ENCODE data around the gene TOB1.
"Not testable (repeated sequence)": the region's sequence is repeated elsewhere in the genome, so short reads cannot be mapped to it uniquely, and the experiment has no call there.

The TOB1 gene

GRCh38 chr17:50879086-50879485, 12.9 kb upstream of the TOB1 start:
- no peak for DNase-seq (ENCODE audit: low read depth)
- no peak overlapping the region for H3K4me3 ChIP-seq (ENCODE audit: low read depth, low read length)
- TF ChIP-seq, protein P1, sequence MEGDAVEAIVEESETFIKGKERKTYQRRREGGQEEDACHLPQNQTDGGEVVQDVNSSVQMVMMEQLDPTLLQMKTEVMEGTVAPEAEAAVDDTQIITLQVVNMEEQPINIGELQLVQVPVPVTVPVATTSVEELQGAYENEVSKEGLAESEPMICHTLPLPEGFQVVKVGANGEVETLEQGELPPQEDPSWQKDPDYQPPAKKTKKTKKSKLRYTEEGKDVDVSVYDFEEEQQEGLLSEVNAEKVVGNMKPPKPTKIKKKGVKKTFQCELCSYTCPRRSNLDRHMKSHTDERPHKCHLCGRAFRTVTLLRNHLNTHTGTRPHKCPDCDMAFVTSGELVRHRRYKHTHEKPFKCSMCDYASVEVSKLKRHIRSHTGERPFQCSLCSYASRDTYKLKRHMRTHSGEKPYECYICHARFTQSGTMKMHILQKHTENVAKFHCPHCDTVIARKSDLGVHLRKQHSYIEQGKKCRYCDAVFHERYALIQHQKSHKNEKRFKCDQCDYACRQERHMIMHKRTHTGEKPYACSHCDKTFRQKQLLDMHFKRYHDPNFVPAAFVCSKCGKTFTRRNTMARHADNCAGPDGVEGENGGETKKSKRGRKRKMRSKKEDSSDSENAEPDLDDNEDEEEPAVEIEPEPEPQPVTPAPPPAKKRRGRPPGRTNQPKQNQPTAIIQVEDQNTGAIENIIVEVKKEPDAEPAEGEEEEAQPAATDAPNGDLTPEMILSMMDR (IDR thresholded peaks at IDR 0.05; ENCODE audit: control insufficient read depth, extremely low read depth, insufficient read depth): no peak

- H3K4me3 ChIP-seq (ENCODE audit: low read depth, low read length): no peak overlapping the region
- TF ChIP-seq, protein P1 (IDR thresholded peaks at IDR 0.05; ENCODE audit: control insufficient read depth, extremely low read depth, insufficient read depth): no peak
- DNase-seq (ENCODE audit: low read depth): no peak
Observed at GRCh38 chr17:50877838-50878237, 11.7 kb upstream of the TOB1 start.

DNA sequence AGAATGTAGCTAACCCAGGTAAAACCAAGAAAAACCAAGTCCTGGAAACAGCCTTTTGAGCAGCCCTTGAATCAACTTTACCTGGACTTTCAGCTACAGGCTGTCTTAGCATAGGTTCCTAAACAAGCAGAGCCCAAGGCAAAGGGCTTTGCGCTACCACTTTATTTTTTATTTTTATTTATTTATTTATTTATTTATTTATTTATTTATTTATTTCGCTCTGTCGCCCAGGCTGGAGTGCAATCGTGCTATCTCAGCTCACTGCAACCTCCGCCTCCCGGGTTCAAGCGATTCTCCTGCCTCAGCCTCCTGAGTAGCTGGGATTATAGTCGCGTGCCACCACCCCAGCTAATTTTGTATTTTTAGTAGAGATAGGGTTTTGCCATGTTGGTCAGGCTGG, 10.9 kb upstream of the TOB1 start:
- H3K4me3 ChIP-seq (ENCODE audit: low read depth, low read length); DNase-seq (ENCODE audit: low read depth): not testable (repeated sequence)

GRCh38 chr17:50875074-50875473, 8.9 kb upstream of the TOB1 start:
- H3K4me3 ChIP-seq (ENCODE audit: low read depth, low read length): no peak overlapping the region
- DNase-seq (ENCODE audit: low read depth): no peak
- TF ChIP-seq, protein P1 (IDR thresholded peaks at IDR 0.05; ENCODE audit: control insufficient read depth, extremely low read depth, insufficient read depth): no peak

DNA sequence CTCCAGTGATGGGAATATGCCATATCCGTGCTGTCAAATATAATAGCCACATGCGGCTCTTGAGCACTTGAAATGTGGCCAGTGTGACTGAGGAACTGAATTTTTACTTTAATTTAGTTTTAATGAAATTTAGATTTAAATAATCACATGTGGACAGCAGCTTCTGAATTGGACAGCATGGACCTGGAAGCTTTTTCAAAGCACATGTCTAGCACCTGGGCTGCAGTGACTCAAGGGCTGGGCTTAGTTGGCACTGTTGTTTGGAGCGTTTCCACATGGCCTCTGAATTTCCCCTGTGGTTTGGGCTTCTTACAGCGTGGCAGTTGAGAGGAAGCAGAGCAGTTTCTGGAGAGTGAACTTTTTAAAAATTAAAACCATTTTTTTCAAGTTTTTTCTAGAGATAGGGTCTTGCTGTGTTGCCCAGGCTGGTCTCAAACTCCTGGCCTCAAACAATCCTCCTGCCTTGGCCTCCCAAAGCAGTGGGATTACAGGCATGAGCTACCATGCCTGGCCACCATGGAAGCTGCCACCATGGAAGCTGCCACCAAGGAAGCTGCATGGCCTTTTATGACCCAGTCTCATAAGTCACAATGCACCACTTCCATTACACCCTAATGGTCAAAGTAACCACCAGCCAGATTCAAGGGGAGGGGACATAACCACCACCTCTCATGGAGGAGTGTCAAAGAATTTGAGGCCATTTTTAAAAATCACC, 6.7 kb upstream of the TOB1 start:
- H3K4me3 ChIP-seq (ENCODE audit: low read depth, low read length): no peak overlapping the region
- TF ChIP-seq, protein P1 (IDR thresholded peaks at IDR 0.05; ENCODE audit: control insufficient read depth, extremely low read depth, insufficient read depth): no peak
- DNase-seq (ENCODE audit: low read depth): no peak

DNA sequence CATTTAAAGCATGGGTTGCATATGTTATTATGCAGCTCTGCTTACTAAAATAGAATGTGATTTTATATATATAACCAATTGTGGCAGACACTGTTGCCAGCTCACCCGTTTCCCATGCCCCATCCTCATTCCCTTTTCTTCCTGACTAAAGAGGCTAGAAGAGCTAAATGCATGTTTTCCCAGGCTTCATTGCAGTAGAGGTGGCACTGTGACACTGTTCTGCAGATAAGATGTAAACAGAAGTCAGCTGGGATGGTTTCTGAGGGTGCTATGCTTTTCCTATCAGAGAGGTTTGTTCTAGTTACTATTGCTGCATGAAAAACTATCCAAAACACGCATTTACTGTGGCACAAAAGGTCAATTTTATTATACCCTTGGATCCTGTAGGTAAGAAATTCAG, 5.7 kb upstream of the TOB1 start:
- TF ChIP-seq, protein P1 (IDR thresholded peaks at IDR 0.05; ENCODE audit: control insufficient read depth, extremely low read depth, insufficient read depth): 0 out of 2 replicates have a peak, but pooled peaks have one; percentile 1
- no peak overlapping the region for H3K4me3 ChIP-seq (ENCODE audit: low read depth, low read length)
- DNase-seq (ENCODE audit: low read depth): no peak

- DNase-seq (ENCODE audit: low read depth): no peak
Observed at GRCh38 chr17:50871364-50871763, 5.2 kb upstream of the TOB1 start.

More at GRCh38 chr17:50871364-50871763, 5.2 kb upstream of the TOB1 start:
- H3K4me3 ChIP-seq (ENCODE audit: low read depth, low read length): no peak overlapping the region
- TF ChIP-seq, protein P1 (IDR thresholded peaks at IDR 0.05; ENCODE audit: control insufficient read depth, extremely low read depth, insufficient read depth): no peak
